Loucy (cell line): ENCODE results near the gene MTPN.

Experiments used
- H2AFZ ChIP-seq: fragments of 200-600 bp; sonication (generic); 2 replicates; pipeline ENCODE4 v1.6.0; 2016; ENCODE audit warnings: antibody characterized with exemption, mild to moderate bottlenecking, low read length, moderate library complexity
- H3F3A ChIP-seq: fragments of 200-600 bp; 2 replicates; pipeline ENCODE4 v1.6.0; 2016; ENCODE audit warnings: antibody characterized with exemption, low read depth, mild to moderate bottlenecking
- H3K27me3 ChIP-seq: fragments of 200-600 bp; sonication (generic); 2 replicates; pipeline ENCODE4 v1.6.1; 2014; ENCODE audit warnings: low read length, mild to moderate bottlenecking; ENCODE audit not compliant: insufficient read depth, poor library complexity, severe bottlenecking
- H3K36me3 ChIP-seq: fragments of 200-600 bp; sonication (generic); 2 replicates; pipeline ENCODE4 v1.6.1; 2016; ENCODE audit warnings: low read length; ENCODE audit not compliant: insufficient read depth
- H3K4me1 ChIP-seq: fragments of 200-600 bp; sonication (generic); 2 replicates; pipeline ENCODE4 v1.5.1; 2014; ENCODE audit warnings: low read length, mild to moderate bottlenecking; ENCODE audit not compliant: insufficient read depth, poor library complexity, severe bottlenecking
- H3K4me2 ChIP-seq: fragments of 200-600 bp; sonication (generic); 2 replicates; pipeline ENCODE4 v1.6.0; 2014; ENCODE audit warnings: antibody characterized with exemption, low read length, low read depth, mild to moderate bottlenecking; ENCODE audit not compliant: poor library complexity, severe bottlenecking
- H3K4me3 ChIP-seq: fragments of 200-600 bp; sonication (generic); 2 replicates; pipeline ENCODE4 v1.5.1; 2014; ENCODE audit warnings: low read length, mild to moderate bottlenecking, mixed read lengths; ENCODE audit not compliant: poor library complexity, severe bottlenecking
- H3K79me2 ChIP-seq: fragments of 200-600 bp; sonication (generic); 2 replicates; pipeline ENCODE4 v1.6.1; 2014; ENCODE audit warnings: low read length; ENCODE audit not compliant: insufficient read depth
- H3K9ac ChIP-seq: fragments of 200-600 bp; sonication (generic); 2 replicates; pipeline ENCODE4 v1.6.0; 2014; ENCODE audit warnings: mild to moderate bottlenecking, low read depth, low read length, moderate library complexity; ENCODE audit not compliant: poor library complexity, severe bottlenecking
- H3K9me2 ChIP-seq: fragments of 200-600 bp; sonication (generic); replicated peaks from 2 replicates; pipeline ENCODE4 v1.6.1; 2016; ENCODE audit warnings: low read depth, low read length, mixed read lengths
- H3K9me3 ChIP-seq: fragments of 200-600 bp; sonication (generic); 2 replicates; pipeline ENCODE4 v1.6.1; 2014; ENCODE audit warnings: mild to moderate bottlenecking, antibody characterized with exemption, low read length, low read depth; ENCODE audit not compliant: insufficient read depth
- H4K20me1 ChIP-seq: fragments of 200-600 bp; sonication (generic); 2 replicates; pipeline ENCODE4 v1.6.0; 2014; ENCODE audit warnings: antibody characterized with exemption, low read length, mild to moderate bottlenecking; ENCODE audit not compliant: insufficient read depth, poor library complexity, severe bottlenecking
- EZH2phosphoT487 ChIP-seq: fragments of 200-600 bp; IDR thresholded peaks from 2 replicates; pipeline ENCODE4 v1.6.1; 2018; ENCODE audit warnings: antibody characterized with exemption, mild to moderate bottlenecking, moderate library complexity, borderline replicate concordance
- TF ChIP-seq, protein P1 (sequence below): fragments of 200-600 bp; sonication (generic); conservative IDR thresholded peaks from 2 replicates; pipeline ENCODE4 v1.5.1; 2014; ENCODE audit warnings: mild to moderate bottlenecking, antibody characterized with exemption, low read length

The MTPN gene

DNA sequence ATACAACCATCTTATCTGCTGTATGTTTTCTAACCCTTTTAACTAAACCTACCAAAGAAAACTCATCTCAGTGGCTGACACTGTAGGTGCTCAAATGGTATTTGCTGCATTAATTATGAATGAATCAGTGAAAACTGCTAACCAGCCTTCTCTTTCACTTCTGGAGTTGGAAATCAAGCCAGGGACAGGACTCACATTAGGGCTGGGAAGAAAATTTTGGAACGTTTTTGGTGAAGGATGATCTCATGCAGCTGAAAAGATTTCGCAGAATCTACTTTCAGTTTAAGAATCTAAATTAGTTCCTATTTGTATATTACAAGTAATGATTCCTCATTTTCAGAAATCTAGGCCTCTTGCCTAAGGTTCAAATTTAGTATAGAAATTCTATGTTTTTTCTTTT, 12.9 kb downstream of the MTPN start:
- H3K9me3 ChIP-seq: no peaks in the 10 kb centered on the region
- H2AFZ ChIP-seq: no peak overlapping the region
- H3K36me3 ChIP-seq: peaks cover 5% of the 10 kb centered on the region; the same call in 1 of the 2 replicates
- no peaks in the 10 kb centered on the region for H3K27me3 ChIP-seq
- peaks cover 49% of the 10 kb centered on the region for H3K4me1 ChIP-seq
- no peak overlapping the region for H3K4me2 ChIP-seq
- no peaks in the 10 kb centered on the region for H3K9me2 ChIP-seq
- H3K4me3 ChIP-seq: no peak overlapping the region
- peaks cover 90% of the 10 kb centered on the region for H3K79me2 ChIP-seq
- peaks cover 94% of the 10 kb centered on the region for H4K20me1 ChIP-seq
- H3F3A ChIP-seq: 0 out of 2 replicates have a peak, but pooled peaks cover 7% of the 10 kb centered on the region
- H3K9ac ChIP-seq: no peak overlapping the region
- TF ChIP-seq EZH2phosphoT487: no peak

DNA sequence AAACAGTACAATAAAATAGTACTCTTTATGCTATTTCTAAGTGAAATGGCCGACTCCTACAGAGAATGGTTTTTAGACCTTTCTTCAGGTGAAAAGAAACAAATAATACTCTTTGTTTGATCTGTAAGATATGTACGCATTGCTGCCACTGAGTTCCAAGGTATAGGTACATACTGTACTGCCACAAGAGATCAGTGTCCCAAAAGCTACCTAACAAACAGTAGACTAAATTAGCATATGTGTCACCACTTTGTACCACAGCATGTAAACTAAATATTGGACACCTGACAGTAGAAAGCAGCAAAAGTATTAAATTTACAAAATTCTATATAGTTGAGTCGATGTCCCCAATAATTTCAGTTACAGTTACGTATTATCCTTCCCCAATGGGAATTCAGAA, 14.4 kb downstream of the MTPN start:
- Histone ChIP-seq H3F3A (0 out of 2 replicates have a peak, but pooled peaks cover 7% of the 10 kb centered on the region), H3K36me3 (peaks cover 7% of the 10 kb centered on the region; the same call in 1 of the 2 replicates), H2AFZ (no peak overlapping the region), H3K79me2 (peaks cover 92% of the 10 kb centered on the region), H3K27me3 (no peaks in the 10 kb centered on the region), H3K9ac (no peak overlapping the region), H3K4me1 (peaks cover 47% of the 10 kb centered on the region), H3K9me3 (no peaks in the 10 kb centered on the region), H3K4me3 (no peak overlapping the region), H4K20me1 (peaks cover 99% of the 10 kb centered on the region), H3K9me2 (no peaks in the 10 kb centered on the region), H3K4me2 (no peak overlapping the region)
- no peak for TF ChIP-seq EZH2phosphoT487
- TF ChIP-seq, protein P1, sequence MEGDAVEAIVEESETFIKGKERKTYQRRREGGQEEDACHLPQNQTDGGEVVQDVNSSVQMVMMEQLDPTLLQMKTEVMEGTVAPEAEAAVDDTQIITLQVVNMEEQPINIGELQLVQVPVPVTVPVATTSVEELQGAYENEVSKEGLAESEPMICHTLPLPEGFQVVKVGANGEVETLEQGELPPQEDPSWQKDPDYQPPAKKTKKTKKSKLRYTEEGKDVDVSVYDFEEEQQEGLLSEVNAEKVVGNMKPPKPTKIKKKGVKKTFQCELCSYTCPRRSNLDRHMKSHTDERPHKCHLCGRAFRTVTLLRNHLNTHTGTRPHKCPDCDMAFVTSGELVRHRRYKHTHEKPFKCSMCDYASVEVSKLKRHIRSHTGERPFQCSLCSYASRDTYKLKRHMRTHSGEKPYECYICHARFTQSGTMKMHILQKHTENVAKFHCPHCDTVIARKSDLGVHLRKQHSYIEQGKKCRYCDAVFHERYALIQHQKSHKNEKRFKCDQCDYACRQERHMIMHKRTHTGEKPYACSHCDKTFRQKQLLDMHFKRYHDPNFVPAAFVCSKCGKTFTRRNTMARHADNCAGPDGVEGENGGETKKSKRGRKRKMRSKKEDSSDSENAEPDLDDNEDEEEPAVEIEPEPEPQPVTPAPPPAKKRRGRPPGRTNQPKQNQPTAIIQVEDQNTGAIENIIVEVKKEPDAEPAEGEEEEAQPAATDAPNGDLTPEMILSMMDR: no peak

DNA sequence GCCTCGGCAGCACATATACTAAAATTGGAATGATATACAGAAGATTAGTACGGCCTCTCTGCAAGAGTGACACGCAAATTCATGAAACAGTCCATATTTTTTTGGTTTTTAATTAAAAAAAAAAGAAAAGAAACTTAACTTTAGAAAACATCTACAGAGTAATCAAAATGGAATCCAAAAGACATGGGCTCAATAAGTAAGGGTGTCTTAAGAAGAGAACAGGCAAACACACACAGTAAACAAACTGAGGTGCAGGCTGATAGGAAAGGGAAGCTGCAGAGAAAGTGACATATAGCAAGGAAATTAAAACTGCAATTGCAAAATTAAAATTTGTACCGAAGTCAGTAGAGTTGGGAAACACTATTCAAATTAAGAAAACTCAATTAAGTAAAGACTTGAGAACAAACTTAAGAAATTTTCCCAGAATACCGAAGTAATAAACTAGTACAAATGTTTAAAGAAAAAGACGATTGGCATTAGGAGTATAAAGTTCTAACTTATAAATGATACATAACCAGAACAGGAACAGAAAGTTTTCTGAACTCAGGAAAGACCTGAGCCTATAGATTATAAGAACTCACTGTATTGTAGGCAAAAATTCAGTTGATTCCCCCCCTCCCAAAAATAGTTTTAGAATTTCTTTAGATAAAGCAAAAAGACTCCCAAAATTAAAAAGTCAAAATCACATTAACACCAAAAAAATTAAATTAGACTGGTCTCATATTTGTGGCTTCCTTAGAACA, 16.3 kb downstream of the MTPN start:
- H4K20me1 ChIP-seq: peaks cover 100% of the 10 kb centered on the region
- no peaks in the 10 kb centered on the region for H3K27me3 ChIP-seq
- peaks cover 30% of the 10 kb centered on the region for H3K4me1 ChIP-seq
- H3K4me2 ChIP-seq: no peak overlapping the region
- H3K36me3 ChIP-seq: peaks cover 13% of the 10 kb centered on the region; the same call in 1 of the 2 replicates
- H3K9me2 ChIP-seq: no peaks in the 10 kb centered on the region
- H3F3A ChIP-seq: no peaks in the 10 kb centered on the region
- H3K4me3 ChIP-seq: no peak overlapping the region
- H3K9ac ChIP-seq: no peak overlapping the region
- TF ChIP-seq, protein P1: no peak
- H3K79me2 ChIP-seq: peaks cover 92% of the 10 kb centered on the region
- no peak overlapping the region for H2AFZ ChIP-seq
- no peaks in the 10 kb centered on the region for H3K9me3 ChIP-seq
